AG08395 (cell line): ENCODE results near the gene CAPRIN1.

Experiments used
- DNase-seq: peaks from one replicate; pipeline ENCODE4 v3.0.0; 2012; ENCODE audit warnings: mixed read lengths, low spot score

Gene CAPRIN1, protein sequence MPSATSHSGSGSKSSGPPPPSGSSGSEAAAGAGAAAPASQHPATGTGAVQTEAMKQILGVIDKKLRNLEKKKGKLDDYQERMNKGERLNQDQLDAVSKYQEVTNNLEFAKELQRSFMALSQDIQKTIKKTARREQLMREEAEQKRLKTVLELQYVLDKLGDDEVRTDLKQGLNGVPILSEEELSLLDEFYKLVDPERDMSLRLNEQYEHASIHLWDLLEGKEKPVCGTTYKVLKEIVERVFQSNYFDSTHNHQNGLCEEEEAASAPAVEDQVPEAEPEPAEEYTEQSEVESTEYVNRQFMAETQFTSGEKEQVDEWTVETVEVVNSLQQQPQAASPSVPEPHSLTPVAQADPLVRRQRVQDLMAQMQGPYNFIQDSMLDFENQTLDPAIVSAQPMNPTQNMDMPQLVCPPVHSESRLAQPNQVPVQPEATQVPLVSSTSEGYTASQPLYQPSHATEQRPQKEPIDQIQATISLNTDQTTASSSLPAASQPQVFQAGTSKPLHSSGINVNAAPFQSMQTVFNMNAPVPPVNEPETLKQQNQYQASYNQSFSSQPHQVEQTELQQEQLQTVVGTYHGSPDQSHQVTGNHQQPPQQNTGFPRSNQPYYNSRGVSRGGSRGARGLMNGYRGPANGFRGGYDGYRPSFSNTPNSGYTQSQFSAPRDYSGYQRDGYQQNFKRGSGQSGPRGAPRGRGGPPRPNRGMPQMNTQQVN

GRCh38 chr11:34051349-34052035 is at the start of gene CAPRIN1:
Gene CAPRIN1 (plus strand): TSS chr11:34051731. CDS start chr11:34052421, 690 bp downstream.
- DNase-seq, result peak; percentile 94

DNA sequence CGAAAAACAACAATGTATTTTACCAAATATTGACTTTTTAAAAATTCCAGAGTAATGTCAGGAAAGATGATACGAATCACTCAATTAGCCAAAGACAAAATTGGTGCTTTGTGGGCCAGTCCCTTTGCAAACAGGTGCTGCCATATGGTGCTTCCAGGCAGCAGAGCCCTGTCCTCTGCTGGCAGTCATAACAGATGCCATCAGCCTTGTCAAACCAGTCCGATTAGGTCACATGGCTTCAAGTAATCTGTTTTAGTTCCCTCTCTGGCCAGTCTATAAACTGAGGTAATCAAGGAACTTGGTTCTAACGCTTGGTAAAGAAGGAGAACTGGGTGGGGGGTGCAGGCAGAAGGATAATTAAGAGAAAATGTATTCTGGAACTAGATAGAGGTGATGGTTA is 49.1 kb upstream of the CAPRIN1 start:
- no peak for DNase-seq

- DNase-seq, result no peak
Observed at GRCh38 chr11:34004236-34004635, 47.3 kb upstream of the CAPRIN1 start.

DNA sequence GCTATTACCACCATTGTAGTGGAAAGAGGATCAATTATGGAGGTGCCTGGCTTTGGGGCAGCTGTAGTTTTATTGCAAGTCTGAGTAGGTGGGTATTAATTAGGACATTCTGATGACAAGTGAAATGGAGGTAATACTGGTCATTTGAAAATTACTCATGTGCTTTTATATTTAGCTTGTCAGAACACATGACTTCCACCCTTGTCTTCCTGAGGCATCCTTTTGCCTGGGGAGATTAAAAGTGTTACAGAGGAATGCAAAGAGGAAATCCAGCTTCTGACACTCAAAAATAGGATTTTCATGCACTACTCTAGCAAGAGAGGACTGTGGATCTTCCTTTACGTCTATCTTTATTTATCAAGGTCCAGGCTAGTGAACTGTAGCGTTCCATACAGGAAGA is 44.7 kb upstream of the CAPRIN1 start:
- no peak for DNase-seq

GRCh38 chr11:34012734-34013133 is 38.8 kb upstream of the CAPRIN1 start:
- no peak for DNase-seq

GRCh38 chr11:34013898-34014571 is 37.5 kb upstream of the CAPRIN1 start:
- no peak for DNase-seq

GRCh38 chr11:34021977-34022735 is 29.4 kb upstream of the CAPRIN1 start:
- DNase-seq, result no peak

- DNase-seq, result no peak
Observed at GRCh38 chr11:34026432-34026831, 25.1 kb upstream of the CAPRIN1 start.

- no peak for DNase-seq
Observed at GRCh38 chr11:34027516-34028408, 23.8 kb upstream of the CAPRIN1 start.

DNA sequence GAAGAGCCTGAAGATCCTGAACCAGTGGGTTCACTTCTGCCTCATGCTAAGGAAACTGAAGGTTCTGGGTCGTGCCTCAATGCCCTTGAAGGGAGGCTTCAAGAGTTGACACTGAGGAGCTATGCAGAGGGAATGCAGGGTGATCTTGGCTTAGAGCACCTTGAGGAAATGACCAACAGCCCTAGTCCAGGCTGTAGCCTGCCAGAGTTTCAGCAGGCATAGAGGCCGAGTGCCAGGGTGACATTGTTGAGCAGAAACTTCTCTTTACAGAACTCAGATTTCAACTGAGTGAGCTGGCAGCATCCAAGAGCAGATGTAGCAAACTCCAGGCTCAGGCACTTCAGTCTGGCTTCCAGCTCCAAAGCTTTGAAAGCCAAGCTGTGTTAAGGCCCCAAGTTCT is 23.1 kb upstream of the CAPRIN1 start:
- DNase-seq, result peak; percentile 64

GRCh38 chr11:34029176-34029575 is 22.4 kb upstream of the CAPRIN1 start:
- no peak for DNase-seq

GRCh38 chr11:34030382-34030781 is 21.1 kb upstream of the CAPRIN1 start:
- no peak for DNase-seq

DNA sequence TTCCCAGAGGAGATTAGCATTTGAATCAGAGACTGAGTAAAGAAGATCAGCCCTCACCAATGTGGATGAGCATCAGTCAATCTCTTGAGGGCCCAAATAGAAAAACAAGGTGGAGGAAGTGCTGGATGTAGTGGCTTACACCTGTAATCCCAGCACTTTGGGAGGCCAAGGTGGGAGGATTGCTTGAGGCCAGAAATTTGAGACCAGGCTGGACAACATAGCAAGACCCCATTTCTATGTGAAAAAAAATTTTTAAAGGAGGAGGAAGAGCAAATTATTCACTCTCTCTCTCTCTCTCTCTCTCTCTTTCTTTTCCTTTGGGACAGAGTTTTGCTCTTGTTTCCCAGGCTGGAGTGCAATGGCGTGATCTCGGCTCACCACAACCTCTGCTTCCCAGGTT is 18.1 kb upstream of the CAPRIN1 start:
- no peak for DNase-seq

GRCh38 chr11:34034053-34034452 is 17.5 kb upstream of the CAPRIN1 start:
- DNase-seq, result no peak

GRCh38 chr11:34036456-34036855 is 15.1 kb upstream of the CAPRIN1 start:
- no peak for DNase-seq

GRCh38 chr11:34037016-34037415 is 14.5 kb upstream of the CAPRIN1 start:
- DNase-seq, result no peak

DNA sequence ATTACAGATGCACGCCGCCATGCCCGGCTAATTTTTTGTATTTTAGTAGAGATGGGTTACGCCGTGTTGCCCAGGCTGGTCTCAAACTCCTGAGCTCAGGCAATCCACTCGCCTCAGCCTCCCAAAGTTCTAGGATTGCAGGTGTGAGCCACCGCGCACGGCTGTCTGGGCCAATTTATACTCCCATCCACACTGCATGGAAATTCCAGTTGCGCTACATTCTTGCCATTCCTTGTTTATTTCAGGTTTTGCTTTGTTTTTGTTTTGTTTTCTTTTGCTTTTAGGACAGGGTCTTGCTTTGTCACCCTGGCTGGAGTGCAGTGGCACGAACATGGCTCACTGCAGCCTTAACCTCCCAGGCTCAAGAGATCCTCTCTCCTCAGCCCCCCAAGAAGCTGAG is 11.0 kb upstream of the CAPRIN1 start:
- no peak for DNase-seq

DNA sequence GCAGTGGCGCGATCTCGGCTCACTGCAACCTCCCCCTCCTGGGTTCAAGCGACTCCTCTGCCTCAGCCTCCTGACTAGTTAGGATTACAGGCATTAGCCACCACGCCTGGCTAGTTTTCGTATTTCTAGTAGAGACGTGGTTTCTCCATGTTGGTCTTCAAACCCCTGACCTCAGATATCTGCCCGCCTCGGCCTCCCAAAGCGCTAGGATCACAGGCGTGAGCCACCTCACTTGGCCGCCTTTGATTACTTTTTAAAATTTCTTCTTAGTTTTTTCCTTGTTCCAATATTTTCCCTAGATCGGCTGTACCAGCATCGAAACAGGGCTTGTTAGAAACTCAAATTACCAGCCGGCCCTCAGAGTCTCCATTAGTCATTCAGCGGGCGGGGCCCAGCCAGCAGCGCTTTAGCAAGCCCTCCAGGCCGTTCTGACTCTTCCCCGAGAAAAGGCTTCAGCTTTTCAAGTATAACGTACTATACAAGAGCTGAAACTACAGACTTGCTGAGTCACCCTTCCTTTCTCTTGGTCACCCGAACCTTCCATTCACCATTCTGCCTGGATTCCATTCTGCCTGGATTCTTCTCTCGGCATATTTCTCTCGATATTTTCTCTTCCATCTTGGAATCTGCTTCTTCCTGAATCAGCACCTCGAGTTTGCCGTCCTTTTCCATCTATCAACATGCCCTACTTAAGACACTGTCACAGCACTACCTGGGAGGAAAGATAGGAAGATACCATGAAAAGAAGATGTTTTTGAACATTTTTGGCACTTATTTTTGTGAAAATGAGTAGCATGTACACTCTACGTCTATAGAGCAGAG is 6.7 kb upstream of the CAPRIN1 start:
- DNase-seq, result peak; percentile 67

GRCh38 chr11:34049028-34049427 is 2.5 kb upstream of the CAPRIN1 start:
- no peak for DNase-seq
